ENCODE measurements around the gene SNX2.
"Not testable (repeated sequence)": the region's sequence is repeated elsewhere in the genome, so short reads cannot be mapped to it uniquely, and the experiment has no call there.

The SNX2 gene

GRCh38 chr5:122774861-122775549 is at the start of gene SNX2:
Gene SNX2 (plus strand): TSS chr5:122775080. CDS start chr5:122775104, 24 bp downstream.
- DNase-seq: peak; percentile 53

- no peak for DNase-seq
Measured at GRCh38 chr5:122727112-122727541, 47.8 kb upstream of the SNX2 start.

GRCh38 chr5:122730037-122730436 is 44.8 kb upstream of the SNX2 start:
- no peak for DNase-seq

GRCh38 chr5:122730456-122730855 is 44.4 kb upstream of the SNX2 start:
- DNase-seq: no peak

GRCh38 chr5:122736086-122736845 is 38.6 kb upstream of the SNX2 start:
- no peak for DNase-seq

GRCh38 chr5:122738088-122738487 is 36.8 kb upstream of the SNX2 start:
- no peak for DNase-seq

- no peak for DNase-seq
Measured at GRCh38 chr5:122741681-122742080, 33.2 kb upstream of the SNX2 start.

- no peak for DNase-seq
Measured at GRCh38 chr5:122743261-122743660, 31.6 kb upstream of the SNX2 start.

GRCh38 chr5:122745597-122745996 is 29.3 kb upstream of the SNX2 start:
- DNase-seq: no peak

- DNase-seq: no peak
Measured at GRCh38 chr5:122749886-122750285, 25.0 kb upstream of the SNX2 start.

GRCh38 chr5:122751293-122751782 is 23.5 kb upstream of the SNX2 start:
- no peak for DNase-seq

GRCh38 chr5:122753500-122753899 is 21.4 kb upstream of the SNX2 start:
- no peak for DNase-seq

GRCh38 chr5:122755783-122756182 is 19.1 kb upstream of the SNX2 start:
- no peak for DNase-seq

- no peak for DNase-seq
Measured at GRCh38 chr5:122756264-122756911, 18.5 kb upstream of the SNX2 start.

- no peak for DNase-seq
Measured at GRCh38 chr5:122757285-122757684, 17.6 kb upstream of the SNX2 start.

GRCh38 chr5:122759241-122760070 is 15.4 kb upstream of the SNX2 start:
- DNase-seq: no peak

GRCh38 chr5:122760236-122760635 is 14.6 kb upstream of the SNX2 start:
- DNase-seq: no peak

- no peak for DNase-seq
Measured at GRCh38 chr5:122761115-122761514, 13.8 kb upstream of the SNX2 start.

- not testable (repeated sequence) for DNase-seq
Measured at GRCh38 chr5:122761896-122762295, 13.0 kb upstream of the SNX2 start.

- no peak for DNase-seq
Measured at GRCh38 chr5:122766130-122766529, 8.8 kb upstream of the SNX2 start.

GRCh38 chr5:122770477-122770876 is 4.4 kb upstream of the SNX2 start:
- no peak for DNase-seq

GRCh38 chr5:122772446-122772845 is 2.4 kb upstream of the SNX2 start:
- DNase-seq: no peak

GRCh38 chr5:122773619-122774018 is 1.3 kb upstream of the SNX2 start:
- no peak for DNase-seq
